Keratinocyte (primary cell): ENCODE data around the gene RPP21. TPM values are rescaled to one million over a fixed set of nuclear protein-coding genes. Genes with fewer than 3 reads are reported as not detected.

Source experiments
- DNase-seq: peaks from one replicate; pipeline ENCODE4 v3.0.0-alpha.2; 2011; ENCODE audit warnings: low read depth, missing footprints, low spot score
- FAIRE-seq: peaks from 2 replicates; lab custom pipeline; 2011; peaks lifted over from hg19 to GRCh38; lab: Jason Lieb, UNC
- H2AFZ ChIP-seq: 2 replicates; pipeline ENCODE4 v1.6.0; 2012; ENCODE audit warnings: low read length, control low read depth, inconsistent platforms; ENCODE audit not compliant: control insufficient read depth
- H3K27ac ChIP-seq: 2 replicates; pipeline ENCODE4 v1.5.1; 2011; ENCODE audit warnings: low read length; ENCODE audit not compliant: control insufficient read depth, insufficient read depth
- H3K27me3 ChIP-seq: 3 replicates; pipeline ENCODE4 v1.6.0; 2011; ENCODE audit warnings: low read length; ENCODE audit not compliant: control insufficient read depth, insufficient read depth; ENCODE audit errors: extremely low read depth
- H3K36me3 ChIP-seq, 2 experiments: 2 replicates in 1 of 2; 3 replicates in 1 of 2; pipeline ENCODE4 v1.5.1; 2011; ENCODE audit warnings: low read length in 2 of 2, mild to moderate bottlenecking in 1 of 2; ENCODE audit not compliant: control insufficient read depth in 2 of 2, insufficient read depth in 2 of 2; ENCODE audit errors: extremely low read depth in 1 of 2
- H3K4me1 ChIP-seq: 3 replicates; pipeline ENCODE4 v1.5.1; 2011; ENCODE audit warnings: low read length; ENCODE audit not compliant: control insufficient read depth, insufficient read depth; ENCODE audit errors: extremely low read depth
- H3K4me2 ChIP-seq: 3 replicates; pipeline ENCODE4 v1.6.0; 2011; ENCODE audit warnings: low read depth, low read length; ENCODE audit not compliant: control insufficient read depth, insufficient read depth; ENCODE audit errors: extremely low read depth
- H3K4me3 ChIP-seq, 3 experiments: fragments of 200-600 bp in 1 of 3; sonication (generic) in 1 of 3; 2 replicates in 2 of 3; 3 replicates in 1 of 3; pipeline ENCODE4 v1.5.1; 2011 to 2016; ENCODE audit warnings: low read length in 3 of 3, mild to moderate bottlenecking in 3 of 3, control low read depth in 2 of 3, inconsistent platforms in 1 of 3, low read depth in 1 of 3, mixed read lengths in 1 of 3, mixed run types in 1 of 3, moderate library complexity in 1 of 3; ENCODE audit not compliant: control insufficient read depth in 2 of 3, insufficient read depth in 2 of 3; ENCODE audit errors: extremely low read depth in 1 of 3
- H3K79me2 ChIP-seq: 2 replicates; pipeline ENCODE4 v1.6.0; 2012; ENCODE audit warnings: low read length; ENCODE audit not compliant: control insufficient read depth, insufficient read depth
- H3K9ac ChIP-seq: 3 replicates; pipeline ENCODE4 v1.6.0; 2011; ENCODE audit warnings: low read length; ENCODE audit not compliant: control insufficient read depth, insufficient read depth; ENCODE audit errors: extremely low read depth
- H3K9me1 ChIP-seq: 3 replicates; pipeline ENCODE4 v1.6.0; 2011; ENCODE audit warnings: low read length; ENCODE audit not compliant: control insufficient read depth, insufficient read depth; ENCODE audit errors: extremely low read depth
- H3K9me3 ChIP-seq: 2 replicates; pipeline ENCODE4 v1.5.1; 2012; ENCODE audit warnings: low read depth, low read length; ENCODE audit not compliant: control insufficient read depth
- H4K20me1 ChIP-seq: 3 replicates; pipeline ENCODE4 v1.6.0; 2011; ENCODE audit warnings: low read length; ENCODE audit not compliant: control insufficient read depth, insufficient read depth; ENCODE audit errors: extremely low read depth
- EZH2 ChIP-seq: IDR thresholded peaks from one replicate; pipeline ENCODE4 v1.6.1; 2012; ENCODE audit warnings: inconsistent platforms, mild to moderate bottlenecking, low read length, moderate library complexity
- dilution Hi-C: fragments of 300-500 bp; cut with MboI; formaldehyde crosslinking; loops from one replicate; pipeline ENCODE4 v1.7.0; 2020; ENCODE audit warnings: low sequenced_read_pairs; ENCODE audit not compliant: extremely low pct_ligation_motif_present
- polyA plus RNA-seq, 5 experiments: library from polyadenylated mRNA; depleted of rRNA in 3 of 5; stranded (reverse) in 3 of 5; stranded (forward) in 1 of 5; unstranded in 1 of 5; fragments of >200 nt; gene quantifications; 1 replicate in 1 of 5; 2 replicates in 3 of 5; 3 replicates in 1 of 5; pipeline versions ENCODE4 v1.2.1 to v1.2.3, GENCODE V29; 2011 to 2012; ENCODE audit warnings: missing spikeins in 2 of 5, low read depth in 1 of 5, low replicate concordance in 1 of 5
- TF ChIP-seq, protein P1 (sequence below), 3 experiments: IDR thresholded peaks in 1 of 3; conservative IDR thresholded peaks in 1 of 3; optimal IDR thresholded peaks in 1 of 3; 2 replicates in 2 of 3; 3 replicates in 1 of 3; pipeline versions ENCODE3 to v1.5.1; 2011; ENCODE audit warnings: low read length in 3 of 3, mild to moderate bottlenecking in 3 of 3, moderate library complexity in 2 of 3, control low read depth in 1 of 3, inconsistent platforms in 1 of 3; ENCODE audit not compliant: insufficient read depth in 2 of 3; ENCODE audit errors: extremely low read depth in 1 of 3

The RPP21 gene
- polyA plus RNA-seq, 1 donor (not counting 4 experiments of a cell fraction or from before 2014, with no cell fraction given), result 25.7 TPM

DNA sequence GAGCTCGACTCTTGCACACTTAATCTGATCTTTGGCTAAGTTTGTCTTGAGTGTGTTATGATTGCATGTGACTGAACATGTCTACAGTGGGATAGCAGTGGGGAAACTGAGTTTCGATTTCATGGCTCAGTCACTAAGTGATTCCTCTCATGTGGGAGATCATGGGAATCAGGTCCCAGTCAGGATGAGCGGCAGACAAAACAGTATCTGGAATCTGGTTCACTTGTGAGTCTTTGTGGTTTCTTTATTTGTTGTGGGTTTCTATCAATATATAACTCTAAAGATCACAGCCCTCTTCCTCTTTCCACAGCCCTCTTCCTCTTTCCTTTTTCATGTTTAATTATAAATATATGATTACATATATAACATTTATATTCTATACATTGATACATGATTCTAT is 4.0 kb downstream of the RPP21 start:
- no peaks in the 10 kb centered on the region for H4K20me1 ChIP-seq
- peaks cover 1 to 3% of the 10 kb centered on the region in 2 experiments for H3K36me3 ChIP-seq
- H3K9ac ChIP-seq, result no peak overlapping the region
- DNase-seq (no peak), FAIRE-seq (no peak)
- no peaks in the 10 kb centered on the region for H3K9me1 ChIP-seq
- H3K27ac ChIP-seq, result no peak overlapping the region
- H3K4me1 ChIP-seq, result peaks cover 9% of the 10 kb centered on the region
- peaks cover 4% of the 10 kb centered on the region for H3K27me3 ChIP-seq
- peaks cover 2% of the 10 kb centered on the region for H3K79me2 ChIP-seq
- no peak overlapping the region for H3K4me3 ChIP-seq
- dilution Hi-C loops, result loop anchor here (25.0 kb wide), 1 partner anchor 112 kb away; no protein-coding TSS in a partner anchor
- no peaks in the 10 kb centered on the region for H3K9me3 ChIP-seq
- no peak overlapping the region for H3K4me2 ChIP-seq
- TF ChIP-seq, protein P1, sequence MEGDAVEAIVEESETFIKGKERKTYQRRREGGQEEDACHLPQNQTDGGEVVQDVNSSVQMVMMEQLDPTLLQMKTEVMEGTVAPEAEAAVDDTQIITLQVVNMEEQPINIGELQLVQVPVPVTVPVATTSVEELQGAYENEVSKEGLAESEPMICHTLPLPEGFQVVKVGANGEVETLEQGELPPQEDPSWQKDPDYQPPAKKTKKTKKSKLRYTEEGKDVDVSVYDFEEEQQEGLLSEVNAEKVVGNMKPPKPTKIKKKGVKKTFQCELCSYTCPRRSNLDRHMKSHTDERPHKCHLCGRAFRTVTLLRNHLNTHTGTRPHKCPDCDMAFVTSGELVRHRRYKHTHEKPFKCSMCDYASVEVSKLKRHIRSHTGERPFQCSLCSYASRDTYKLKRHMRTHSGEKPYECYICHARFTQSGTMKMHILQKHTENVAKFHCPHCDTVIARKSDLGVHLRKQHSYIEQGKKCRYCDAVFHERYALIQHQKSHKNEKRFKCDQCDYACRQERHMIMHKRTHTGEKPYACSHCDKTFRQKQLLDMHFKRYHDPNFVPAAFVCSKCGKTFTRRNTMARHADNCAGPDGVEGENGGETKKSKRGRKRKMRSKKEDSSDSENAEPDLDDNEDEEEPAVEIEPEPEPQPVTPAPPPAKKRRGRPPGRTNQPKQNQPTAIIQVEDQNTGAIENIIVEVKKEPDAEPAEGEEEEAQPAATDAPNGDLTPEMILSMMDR (optimal IDR thresholded peaks at IDR 0.05 in 1 of 3, IDR thresholded peaks at IDR 0.05 in 1 of 3, conservative IDR thresholded peaks at IDR 0.05 in 1 of 3; ENCODE audit: extremely low read depth in 1 of 3, insufficient read depth in 2 of 3, low read length in 3 of 3), result no peak
- TF ChIP-seq EZH2, result no peak
- H2AFZ ChIP-seq, result no peak overlapping the region

DNA sequence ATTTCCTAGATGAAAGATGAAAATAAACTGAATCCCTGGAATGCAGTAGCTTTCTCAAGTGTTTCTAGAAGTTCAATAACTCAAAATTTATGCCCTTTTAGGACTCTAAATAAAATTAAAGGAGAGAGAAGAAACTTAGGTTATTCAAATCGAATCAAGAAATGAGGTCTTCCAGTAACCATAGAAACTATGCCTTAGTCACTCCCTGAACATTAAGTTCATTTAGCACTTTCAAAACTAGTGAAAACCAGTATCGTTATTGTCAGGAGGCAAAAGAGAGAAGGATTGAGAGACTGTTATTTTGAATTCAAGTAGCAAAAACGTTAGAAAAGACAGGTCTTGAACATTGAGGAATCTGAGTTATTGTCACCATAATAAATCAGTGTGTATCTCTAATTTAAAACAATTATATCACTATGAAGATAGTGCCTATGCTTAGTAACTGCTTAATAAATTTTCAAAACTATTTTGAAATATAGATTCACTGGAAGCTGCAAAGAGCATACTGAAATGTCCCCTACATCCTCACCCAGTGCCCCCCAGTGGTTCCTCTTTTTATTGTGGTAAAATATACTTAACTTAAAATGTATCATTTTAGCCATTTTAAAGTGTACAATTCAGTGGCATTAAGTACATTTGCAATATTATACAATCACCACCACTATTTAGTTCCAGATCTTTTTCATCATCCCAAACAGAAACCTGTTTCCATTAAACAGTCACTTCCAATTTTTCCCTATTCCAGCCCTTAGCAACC is 4.6 kb downstream of the RPP21 start:
- no peak overlapping the region for H3K9ac ChIP-seq
- H3K4me1 ChIP-seq, result peaks cover 8% of the 10 kb centered on the region
- no peaks in the 10 kb centered on the region for H3K9me1 ChIP-seq
- H2AFZ ChIP-seq, result no peak overlapping the region
- dilution Hi-C loops, result loop anchor here (25.0 kb wide), 1 partner anchor 112 kb away; no protein-coding TSS in a partner anchor
- H3K27ac ChIP-seq, result no peak overlapping the region
- H3K4me3 ChIP-seq, result no peak overlapping the region
- no peak for DNase-seq
- H3K79me2 ChIP-seq, result peaks cover 2% of the 10 kb centered on the region
- FAIRE-seq, result no peak
- H4K20me1 ChIP-seq, result no peaks in the 10 kb centered on the region
- H3K9me3 ChIP-seq, result no peaks in the 10 kb centered on the region
- H3K4me2 ChIP-seq, result no peak overlapping the region
- TF ChIP-seq EZH2, result no peak
- TF ChIP-seq, protein P1 (optimal IDR thresholded peaks at IDR 0.05 in 1 of 3, IDR thresholded peaks at IDR 0.05 in 1 of 3, conservative IDR thresholded peaks at IDR 0.05 in 1 of 3; ENCODE audit: extremely low read depth in 1 of 3, insufficient read depth in 2 of 3, low read length in 3 of 3), result no peak
- peaks cover 4% of the 10 kb centered on the region for H3K27me3 ChIP-seq
- peaks cover 1 to 3% of the 10 kb centered on the region in 2 experiments for H3K36me3 ChIP-seq
